Measurements from ENCODE around the gene SCLY.

The SCLY gene

DNA sequence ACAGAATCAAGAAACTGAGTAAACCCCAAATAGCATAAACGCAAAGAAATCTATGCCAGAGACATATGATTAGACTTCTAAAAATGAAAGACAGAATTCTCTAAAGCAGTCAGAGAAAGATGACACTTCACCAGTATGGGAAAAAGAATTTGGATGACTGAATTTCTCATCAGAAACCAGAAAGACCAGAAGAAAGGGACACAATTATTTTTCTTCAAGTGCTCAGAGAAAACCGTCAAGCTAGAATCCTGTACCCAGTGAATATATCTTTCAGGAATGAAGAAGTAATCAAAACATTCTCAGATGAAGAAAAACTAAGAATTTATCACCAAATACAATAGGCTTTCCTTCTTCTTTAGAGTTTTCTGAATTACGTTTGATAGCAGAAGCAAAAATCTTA lies 25.1 kb downstream of the SCLY start:
- no peak overlapping the region for H3K4me3 ChIP-seq (ENCODE audit: low read depth, low read length)
- in situ Hi-C loops (cut with HindIII; ENCODE audit: low sequenced_read_pairs) = no loop called here
- TF ChIP-seq, protein P1, sequence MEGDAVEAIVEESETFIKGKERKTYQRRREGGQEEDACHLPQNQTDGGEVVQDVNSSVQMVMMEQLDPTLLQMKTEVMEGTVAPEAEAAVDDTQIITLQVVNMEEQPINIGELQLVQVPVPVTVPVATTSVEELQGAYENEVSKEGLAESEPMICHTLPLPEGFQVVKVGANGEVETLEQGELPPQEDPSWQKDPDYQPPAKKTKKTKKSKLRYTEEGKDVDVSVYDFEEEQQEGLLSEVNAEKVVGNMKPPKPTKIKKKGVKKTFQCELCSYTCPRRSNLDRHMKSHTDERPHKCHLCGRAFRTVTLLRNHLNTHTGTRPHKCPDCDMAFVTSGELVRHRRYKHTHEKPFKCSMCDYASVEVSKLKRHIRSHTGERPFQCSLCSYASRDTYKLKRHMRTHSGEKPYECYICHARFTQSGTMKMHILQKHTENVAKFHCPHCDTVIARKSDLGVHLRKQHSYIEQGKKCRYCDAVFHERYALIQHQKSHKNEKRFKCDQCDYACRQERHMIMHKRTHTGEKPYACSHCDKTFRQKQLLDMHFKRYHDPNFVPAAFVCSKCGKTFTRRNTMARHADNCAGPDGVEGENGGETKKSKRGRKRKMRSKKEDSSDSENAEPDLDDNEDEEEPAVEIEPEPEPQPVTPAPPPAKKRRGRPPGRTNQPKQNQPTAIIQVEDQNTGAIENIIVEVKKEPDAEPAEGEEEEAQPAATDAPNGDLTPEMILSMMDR (IDR thresholded peaks at IDR 0.05; ENCODE audit: low read depth, low read length) = no peak
- DNase-seq (ENCODE audit: low read depth, low spot score) = no peak

DNA sequence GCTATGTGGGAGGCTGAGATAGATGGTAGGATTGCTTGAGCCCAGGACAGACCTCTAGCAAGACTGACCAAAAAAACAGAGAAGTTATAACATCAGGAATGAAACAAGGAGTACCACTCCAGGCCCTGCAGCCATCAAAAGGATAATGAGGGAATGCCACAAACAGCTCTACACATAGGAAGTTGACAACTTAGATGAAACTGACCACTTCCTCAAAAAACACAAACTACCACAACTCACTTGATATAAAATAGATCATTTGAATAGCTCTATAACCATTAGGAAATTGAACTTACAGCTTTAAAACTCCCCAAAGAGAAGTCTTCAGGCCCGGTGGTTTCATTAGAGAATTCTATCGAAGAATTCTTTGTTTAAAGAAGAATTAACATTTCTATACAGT lies 26.4 kb downstream of the SCLY start:
- no peak overlapping the region for H3K4me3 ChIP-seq (ENCODE audit: low read depth, low read length)
- no peak for DNase-seq (ENCODE audit: low read depth, low spot score)
- in situ Hi-C loops (cut with HindIII; ENCODE audit: low sequenced_read_pairs) = no loop called here
- TF ChIP-seq, protein P1 (IDR thresholded peaks at IDR 0.05; ENCODE audit: low read depth, low read length) = no peak

DNA sequence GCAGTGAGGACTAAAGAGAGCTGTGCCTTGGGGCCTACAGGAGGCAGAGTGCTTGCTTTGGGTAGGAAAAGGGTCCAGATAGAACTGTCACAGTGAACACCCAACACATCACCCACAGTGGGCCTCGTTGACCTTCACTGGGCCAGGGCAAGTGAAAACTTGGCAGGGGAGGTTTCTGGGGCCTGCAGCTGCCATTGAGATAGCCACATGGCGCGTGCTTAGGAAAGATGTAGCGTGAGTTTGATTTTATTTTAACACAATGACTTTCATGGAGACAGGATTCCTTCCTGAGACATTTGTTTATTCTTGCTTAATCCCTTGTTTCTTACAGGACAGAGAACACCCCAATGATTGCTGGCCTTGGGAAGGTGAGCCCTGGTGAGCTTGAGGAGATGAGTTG lies 30.1 kb downstream of the SCLY start:
- TF ChIP-seq, protein P1 (IDR thresholded peaks at IDR 0.05; ENCODE audit: low read depth, low read length) = no peak
- in situ Hi-C loops (cut with HindIII; ENCODE audit: low sequenced_read_pairs) = no loop called here
- H3K4me3 ChIP-seq (ENCODE audit: low read depth, low read length) = no peak overlapping the region
- no peak for DNase-seq (ENCODE audit: low read depth, low spot score)

DNA sequence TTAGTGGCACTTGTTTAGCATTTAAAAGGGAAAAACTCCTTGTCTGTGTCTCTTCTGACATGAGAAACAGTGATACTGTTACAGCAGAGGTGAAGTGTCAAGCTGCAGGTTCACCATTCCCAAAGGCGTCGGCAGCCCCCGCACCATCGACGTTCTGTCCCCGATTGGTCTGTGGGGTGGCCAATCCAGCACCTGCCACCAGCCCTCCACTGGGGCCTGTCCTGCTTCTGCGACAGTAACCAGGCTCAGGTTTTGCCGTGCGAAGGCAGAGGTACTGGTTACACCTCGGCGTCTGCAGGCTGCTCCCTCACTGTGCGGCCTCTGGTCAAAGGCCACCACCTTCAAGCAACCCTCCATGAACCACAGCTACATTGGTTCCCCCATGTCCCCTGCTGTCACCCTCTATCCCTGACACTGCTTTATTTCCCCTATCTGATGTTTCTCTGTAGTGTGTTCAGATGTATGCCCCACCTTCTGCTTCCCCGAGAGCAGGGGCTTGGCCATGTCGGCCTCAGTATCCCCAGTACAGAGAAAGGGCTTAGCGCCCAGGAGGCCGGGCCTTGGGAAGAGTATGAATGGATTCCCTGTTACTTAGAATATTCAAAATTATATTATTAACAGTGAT lies 30.7 kb downstream of the SCLY start:
- no peak overlapping the region for H3K4me3 ChIP-seq (ENCODE audit: low read depth, low read length)
- TF ChIP-seq, protein P1 (IDR thresholded peaks at IDR 0.05; ENCODE audit: low read depth, low read length) = no peak
- in situ Hi-C loops (cut with HindIII; ENCODE audit: low sequenced_read_pairs) = no loop called here
- DNase-seq (ENCODE audit: low read depth, low spot score) = no peak

DNA sequence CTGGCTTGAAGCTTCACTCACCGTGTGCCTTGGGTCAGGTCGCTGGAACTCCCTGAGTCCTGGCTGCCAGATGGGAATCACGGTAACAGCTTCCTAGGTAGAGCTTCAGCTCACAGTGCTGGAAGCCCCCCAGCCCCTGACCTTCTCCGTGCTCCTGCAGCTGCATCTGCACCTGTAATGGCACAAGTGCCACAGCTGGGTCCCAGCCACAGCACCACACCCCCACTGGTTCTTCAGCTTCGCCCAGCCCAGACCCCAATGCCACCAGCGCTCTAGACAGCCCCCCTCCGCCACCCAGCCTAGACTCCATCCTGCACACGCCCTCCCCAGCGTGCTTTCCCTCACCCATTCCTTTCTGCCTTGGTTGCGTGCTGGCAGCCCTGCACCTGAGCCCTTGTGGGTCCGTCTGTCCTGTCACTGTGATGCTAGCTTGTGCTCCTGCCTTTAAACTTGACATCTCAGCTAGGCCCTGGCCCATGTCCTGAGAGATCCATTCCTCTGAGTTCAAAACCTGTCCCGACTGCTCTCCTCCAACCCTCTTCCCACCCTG lies 31.8 kb downstream of the SCLY start:
- in situ Hi-C loops (cut with HindIII; ENCODE audit: low sequenced_read_pairs) = no loop called here
- DNase-seq (ENCODE audit: low read depth, low spot score) = no peak
- no peak overlapping the region for H3K4me3 ChIP-seq (ENCODE audit: low read depth, low read length)
- TF ChIP-seq, protein P1 (IDR thresholded peaks at IDR 0.05; ENCODE audit: low read depth, low read length) = no peak

DNA sequence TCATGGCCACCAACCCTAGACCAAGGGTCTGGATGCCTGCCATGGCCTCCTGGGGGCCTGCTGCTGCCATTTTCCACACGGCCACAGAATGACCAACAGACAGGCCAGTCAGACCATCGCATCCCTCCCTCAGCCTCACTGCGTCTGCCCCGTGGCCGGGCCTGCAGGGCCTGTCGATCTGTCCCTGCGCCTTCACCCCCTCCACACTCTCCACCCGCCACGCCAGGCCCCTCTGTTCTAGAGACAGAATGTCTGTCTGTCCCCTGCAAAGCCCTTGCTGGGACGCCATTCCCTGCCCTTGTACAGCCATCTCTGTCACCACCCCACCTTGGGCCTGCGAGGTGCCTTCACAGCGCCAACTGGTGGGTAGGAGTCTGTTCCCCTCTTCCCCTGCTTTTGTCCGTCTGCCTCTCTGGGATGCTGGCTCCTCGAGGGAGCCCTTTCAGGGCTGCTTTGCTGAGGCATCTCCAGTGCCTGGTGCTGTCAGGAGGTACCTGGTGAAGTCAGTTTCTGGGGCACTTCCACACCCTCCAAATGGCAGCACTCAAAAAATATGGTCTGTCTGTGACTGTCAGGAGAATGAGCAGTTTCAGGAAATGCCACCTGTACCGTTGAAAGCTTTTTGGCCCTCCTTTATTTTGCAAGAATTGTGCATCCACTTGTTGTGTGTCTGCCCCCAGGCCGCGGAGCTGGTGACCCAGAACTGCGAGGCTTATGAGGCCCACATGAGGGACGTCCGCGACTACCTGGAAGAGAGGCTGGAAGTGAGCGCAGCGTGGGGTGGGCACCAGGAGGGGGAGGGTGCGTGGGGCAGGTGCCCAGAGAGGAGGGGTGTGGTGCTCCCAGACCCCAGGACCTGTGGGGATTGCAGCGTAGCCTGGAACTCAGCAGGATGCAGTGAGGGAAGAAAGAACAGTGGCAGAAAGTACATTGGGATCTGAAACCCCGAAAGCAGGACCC lies 32.7 kb downstream of the SCLY start:
- in situ Hi-C loops (cut with HindIII; ENCODE audit: low sequenced_read_pairs) = no loop called here

More for the DNA sequence above, 32.7 kb downstream of the SCLY start:
- no peak overlapping the region for H3K4me3 ChIP-seq (ENCODE audit: low read depth, low read length)
- TF ChIP-seq, protein P1 (IDR thresholded peaks at IDR 0.05; ENCODE audit: low read depth, low read length) = no peak
- no peak for DNase-seq (ENCODE audit: low read depth, low spot score)

Measured in astrocyte of the spinal cord (primary cell).